SK-N-SH (cell line): ENCODE measurements around the gene ELMOD2. TPM values are rescaled to one million over a fixed set of nuclear protein-coding genes. Genes with fewer than 3 reads are reported as not detected.

ENCODE experiments used
- CTCF ChIA-PET: fragments of 300-600, 350-600 bp; formaldehyde crosslinking; extraction: SDS; loops from one replicate; lab custom pipeline; 2021; lab: Yijun Ruan, JAX
- POLR2A ChIA-PET: fragments of 350-600 bp; sonication (Branson Sonifier 250); formaldehyde crosslinking; extraction: SDS; loops from one replicate; lab custom pipeline; 2020; ENCODE audit warnings: antibody characterized with exemption, inconsistent platforms; lab: Yijun Ruan, JAX
- DNase-seq: peaks from one replicate; pipeline ENCODE4 v3.0.0; 2012
- H2AFZ ChIP-seq: fragments of 200-600 bp; sonication (generic); 2 replicates; pipeline ENCODE4 v1.8.1; 2016; ENCODE audit warnings: antibody characterized with exemption, mild to moderate bottlenecking, low read depth
- H3F3A ChIP-seq: fragments of 200-600 bp; sonication (generic); replicated peaks from 2 replicates; pipeline ENCODE3; 2016; ENCODE audit warnings: antibody characterized with exemption, mild to moderate bottlenecking; ENCODE audit not compliant: insufficient read depth
- H3K27ac ChIP-seq, 2 experiments: fragments of 200-500 bp in 1 of 2; fragments of 200-600 bp in 1 of 2; sonication (Bioruptor generic) in 1 of 2; sonication (generic), shearing (Covaris generic) in 1 of 2; 2 replicates each; pipeline versions ENCODE4 v1.5.1 to v1.6.1; 2014 to 2016; ENCODE audit warnings: low read depth in 2 of 2, inconsistent platforms in 1 of 2, low read length in 1 of 2, mild to moderate bottlenecking in 1 of 2, mixed read lengths in 1 of 2
- H3K27me3 ChIP-seq: fragments of 200-600 bp; sonication (generic), shearing (Covaris generic); 2 replicates; pipeline ENCODE4 v1.6.1; 2016; ENCODE audit warnings: mixed run types; ENCODE audit not compliant: insufficient read depth
- H3K36me3 ChIP-seq, 2 experiments: fragments of 200-500 bp in 1 of 2; fragments of 200-600 bp in 1 of 2; sonication (Bioruptor generic) in 1 of 2; sonication (generic) in 1 of 2; replicated peaks in 1 of 2; 2 replicates each; pipeline versions ENCODE3 to v1.5.1; 2014 to 2016; ENCODE audit warnings: low read length in 1 of 2, mild to moderate bottlenecking in 1 of 2; ENCODE audit not compliant: insufficient read depth in 2 of 2, control insufficient read depth in 1 of 2
- H3K4me1 ChIP-seq, 2 experiments: fragments of 200-500 bp in 1 of 2; fragments of 200-600 bp in 1 of 2; sonication (Bioruptor generic) in 1 of 2; sonication (generic), shearing (Covaris generic) in 1 of 2; 2 replicates each; pipeline versions ENCODE4 v1.5.1 to v1.6.1; 2014 to 2016; ENCODE audit warnings: low read depth in 1 of 2, low read length in 1 of 2, mixed run types in 1 of 2; ENCODE audit not compliant: insufficient read depth in 2 of 2, control insufficient read depth in 1 of 2
- H3K4me2 ChIP-seq: fragments of 200-600 bp; sonication (generic), shearing (Covaris generic); 2 replicates; pipeline ENCODE4 v1.6.1; 2017; ENCODE audit warnings: mixed run types
- H3K4me3 ChIP-seq, 2 experiments: fragments of 200-500 bp in 1 of 2; fragments of 200-600 bp in 1 of 2; sonication (Bioruptor generic) in 1 of 2; sonication (generic), shearing (Covaris generic) in 1 of 2; 2 replicates each; pipeline versions ENCODE4 v1.5.1 to v1.8.1; 2014 to 2016; ENCODE audit warnings: low read depth in 2 of 2, inconsistent platforms in 1 of 2, low read length in 1 of 2, mild to moderate bottlenecking in 1 of 2, mixed read lengths in 1 of 2, moderate library complexity in 1 of 2
- H3K79me2 ChIP-seq: fragments of 200-600 bp; sonication (generic); 2 replicates; pipeline ENCODE4 v1.8.1; 2017; ENCODE audit warnings: mild to moderate bottlenecking; ENCODE audit not compliant: insufficient read depth
- H3K9ac ChIP-seq: fragments of 200-600 bp; sonication (generic); 2 replicates; pipeline ENCODE4 v1.6.1; 2017; ENCODE audit warnings: mixed run types
- H3K9me2 ChIP-seq: fragments of 200-600 bp; sonication (generic); 2 replicates; pipeline ENCODE4 v1.6.1; 2017; ENCODE audit warnings: mixed run types
- H3K9me3 ChIP-seq: fragments of 200-600 bp; sonication (generic); 2 replicates; pipeline ENCODE4 v1.6.1; 2017; ENCODE audit warnings: mixed run types, mild to moderate bottlenecking, moderate library complexity
- H4K20me1 ChIP-seq: fragments of 200-600 bp; sonication (generic); 2 replicates; pipeline ENCODE4 v1.6.1; 2017; ENCODE audit warnings: mild to moderate bottlenecking, mixed run types; ENCODE audit not compliant: insufficient read depth
- ELF1 ChIP-seq: IDR thresholded peaks from 2 replicates; pipeline ENCODE4 v1.4.0; 2012
- FOSL2 ChIP-seq: IDR thresholded peaks from 2 replicates; pipeline ENCODE4 v1.4.0; 2012; ENCODE audit warnings: low read depth, mild to moderate bottlenecking, moderate library complexity, borderline replicate concordance
- GATA2 ChIP-seq: sonication (generic); formaldehyde crosslinking; IDR thresholded peaks from 2 replicates; pipeline ENCODE4 v1.5.0; 2020; ENCODE audit warnings: mild to moderate bottlenecking, missing genetic modification reagents
- JUND ChIP-seq: IDR thresholded peaks from 2 replicates; pipeline ENCODE4 v1.4.0; 2012
- MEF2A ChIP-seq: IDR thresholded peaks from 2 replicates; pipeline ENCODE4 v1.4.0; 2012; ENCODE audit warnings: low read depth, borderline replicate concordance
- POLR2AphosphoS5 ChIP-seq: IDR thresholded peaks from 2 replicates; pipeline ENCODE4 v1.6.1; 2012; ENCODE audit warnings: low read depth, low read length
- RCOR1 ChIP-seq: fragments of 150-350 bp; IDR thresholded peaks from 2 replicates; pipeline ENCODE4 v1.6.1; 2017; ENCODE audit warnings: antibody characterized with exemption, low read length
- TCF12 ChIP-seq: IDR thresholded peaks from 2 replicates; pipeline ENCODE4 v1.4.0; 2012
- WGBS: methylation state at CpG from one replicate; pipeline ENCODE4 v1.1.6; 2017; ENCODE audit warnings: low lambda C conversion rate; 5-methylcytosine and 5-hydroxymethylcytosine counted together
- polyA plus RNA-seq, 3 experiments: library from polyadenylated mRNA; depleted of rRNA; stranded (reverse); fragments of >200 nt; gene quantifications; 2 replicates each; pipeline ENCODE4 v1.2.3, GENCODE V29; 2012
- TF ChIP-seq, protein P1 (sequence below): fragments of 150-350 bp; IDR thresholded peaks from 2 replicates; pipeline ENCODE4 v1.6.1; 2017; ENCODE audit warnings: antibody characterized with exemption, low read length, low read depth, borderline replicate concordance
- TF ChIP-seq, protein P2 (sequence below): IDR thresholded peaks from 2 replicates; pipeline ENCODE4 v1.4.0; 2012; ENCODE audit warnings: low read depth, borderline replicate concordance
- TF ChIP-seq, protein P3 (sequence below): IDR thresholded peaks from 2 replicates; pipeline ENCODE4 v1.6.1; 2012; ENCODE audit warnings: mild to moderate bottlenecking, low read depth, low read length, moderate library complexity
- TF ChIP-seq, protein P4 (sequence below): fragments of 200-600 bp; sonication (generic); IDR thresholded peaks from 2 replicates; pipeline ENCODE4 v1.6.1; 2017; ENCODE audit warnings: antibody characterized with exemption, mild to moderate bottlenecking, moderate library complexity
- TF ChIP-seq, protein P5 (sequence below): fragments of 150-350 bp; IDR thresholded peaks from 2 replicates; pipeline ENCODE4 v1.6.1; 2016; ENCODE audit warnings: mild to moderate bottlenecking, low read depth, low read length

The ELMOD2 gene
- polyA plus RNA-seq, 1 of the 3 experiments (the other 2 are of a cell fraction), result 5.0 TPM

DNA sequence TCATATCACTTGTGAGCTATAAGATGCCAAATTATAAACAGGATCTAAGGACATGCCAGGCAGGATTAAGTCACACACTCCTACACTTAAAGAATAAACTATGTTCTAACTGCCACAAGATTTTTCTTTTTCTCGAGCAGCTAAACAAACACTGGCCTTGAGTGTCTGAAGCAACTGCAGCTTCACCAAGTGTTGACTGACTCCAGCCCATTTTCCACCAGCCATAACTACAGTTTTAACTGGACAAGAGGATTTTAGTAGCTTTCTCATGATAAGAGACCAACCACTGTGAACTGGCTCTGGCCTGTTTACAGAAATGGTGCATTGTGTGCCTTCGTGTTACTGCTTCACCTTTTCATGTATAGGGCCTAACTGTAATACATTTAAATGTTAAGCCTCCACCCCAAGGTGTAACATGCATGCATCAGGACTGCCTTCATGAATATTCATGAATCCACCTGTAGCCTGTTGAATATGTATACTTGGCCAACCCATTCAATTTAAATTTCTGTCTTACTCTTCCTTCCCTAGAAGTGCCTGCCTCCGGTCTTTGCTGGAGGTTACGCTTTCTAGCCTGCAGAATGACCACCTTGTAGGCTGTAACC is 34.0 kb downstream of the ELMOD2 start:
- WGBS, result 93% methylated on average over 4 of the region's 4 CpGs
- H3K79me2 ChIP-seq, result no peaks in the 10 kb centered on the region
- 0 out of 2 replicates have a peak, but pooled peaks cover 3% of the 10 kb centered on the region for H3K9me2 ChIP-seq
- no peaks in the 10 kb centered on the region for H3F3A ChIP-seq
- POLR2A ChIA-PET, result no interaction called here
- no peak overlapping the region for H2AFZ ChIP-seq
- peaks cover 11 to 15% of the 10 kb centered on the region in 2 experiments for H3K36me3 ChIP-seq
- CTCF ChIA-PET, result interaction anchor here (1.6 kb wide), 1 partner anchor 35 kb away, joined by 3 read pairs; no protein-coding TSS in a partner anchor
- no peaks in the 10 kb centered on the region for H3K27me3 ChIP-seq
- no peak overlapping the region for H3K4me3 ChIP-seq
- TF ChIP-seq FOSL2 (no peak), TCF12 (no peak), RCOR1 (no peak), POLR2AphosphoS5 (no peak), ELF1 (no peak), MEF2A (no peak), GATA2 (CRISPR knock-in tag) (no peak), JUND (no peak)
- TF ChIP-seq, protein P1, sequence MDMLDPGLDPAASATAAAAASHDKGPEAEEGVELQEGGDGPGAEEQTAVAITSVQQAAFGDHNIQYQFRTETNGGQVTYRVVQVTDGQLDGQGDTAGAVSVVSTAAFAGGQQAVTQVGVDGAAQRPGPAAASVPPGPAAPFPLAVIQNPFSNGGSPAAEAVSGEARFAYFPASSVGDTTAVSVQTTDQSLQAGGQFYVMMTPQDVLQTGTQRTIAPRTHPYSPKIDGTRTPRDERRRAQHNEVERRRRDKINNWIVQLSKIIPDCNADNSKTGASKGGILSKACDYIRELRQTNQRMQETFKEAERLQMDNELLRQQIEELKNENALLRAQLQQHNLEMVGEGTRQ, result no peak
- TF ChIP-seq, protein P2, sequence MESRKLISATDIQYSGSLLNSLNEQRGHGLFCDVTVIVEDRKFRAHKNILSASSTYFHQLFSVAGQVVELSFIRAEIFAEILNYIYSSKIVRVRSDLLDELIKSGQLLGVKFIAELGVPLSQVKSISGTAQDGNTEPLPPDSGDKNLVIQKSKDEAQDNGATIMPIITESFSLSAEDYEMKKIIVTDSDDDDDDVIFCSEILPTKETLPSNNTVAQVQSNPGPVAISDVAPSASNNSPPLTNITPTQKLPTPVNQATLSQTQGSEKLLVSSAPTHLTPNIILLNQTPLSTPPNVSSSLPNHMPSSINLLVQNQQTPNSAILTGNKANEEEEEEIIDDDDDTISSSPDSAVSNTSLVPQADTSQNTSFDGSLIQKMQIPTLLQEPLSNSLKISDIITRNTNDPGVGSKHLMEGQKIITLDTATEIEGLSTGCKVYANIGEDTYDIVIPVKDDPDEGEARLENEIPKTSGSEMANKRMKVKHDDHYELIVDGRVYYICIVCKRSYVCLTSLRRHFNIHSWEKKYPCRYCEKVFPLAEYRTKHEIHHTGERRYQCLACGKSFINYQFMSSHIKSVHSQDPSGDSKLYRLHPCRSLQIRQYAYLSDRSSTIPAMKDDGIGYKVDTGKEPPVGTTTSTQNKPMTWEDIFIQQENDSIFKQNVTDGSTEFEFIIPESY, result no peak
- TF ChIP-seq, protein P3, sequence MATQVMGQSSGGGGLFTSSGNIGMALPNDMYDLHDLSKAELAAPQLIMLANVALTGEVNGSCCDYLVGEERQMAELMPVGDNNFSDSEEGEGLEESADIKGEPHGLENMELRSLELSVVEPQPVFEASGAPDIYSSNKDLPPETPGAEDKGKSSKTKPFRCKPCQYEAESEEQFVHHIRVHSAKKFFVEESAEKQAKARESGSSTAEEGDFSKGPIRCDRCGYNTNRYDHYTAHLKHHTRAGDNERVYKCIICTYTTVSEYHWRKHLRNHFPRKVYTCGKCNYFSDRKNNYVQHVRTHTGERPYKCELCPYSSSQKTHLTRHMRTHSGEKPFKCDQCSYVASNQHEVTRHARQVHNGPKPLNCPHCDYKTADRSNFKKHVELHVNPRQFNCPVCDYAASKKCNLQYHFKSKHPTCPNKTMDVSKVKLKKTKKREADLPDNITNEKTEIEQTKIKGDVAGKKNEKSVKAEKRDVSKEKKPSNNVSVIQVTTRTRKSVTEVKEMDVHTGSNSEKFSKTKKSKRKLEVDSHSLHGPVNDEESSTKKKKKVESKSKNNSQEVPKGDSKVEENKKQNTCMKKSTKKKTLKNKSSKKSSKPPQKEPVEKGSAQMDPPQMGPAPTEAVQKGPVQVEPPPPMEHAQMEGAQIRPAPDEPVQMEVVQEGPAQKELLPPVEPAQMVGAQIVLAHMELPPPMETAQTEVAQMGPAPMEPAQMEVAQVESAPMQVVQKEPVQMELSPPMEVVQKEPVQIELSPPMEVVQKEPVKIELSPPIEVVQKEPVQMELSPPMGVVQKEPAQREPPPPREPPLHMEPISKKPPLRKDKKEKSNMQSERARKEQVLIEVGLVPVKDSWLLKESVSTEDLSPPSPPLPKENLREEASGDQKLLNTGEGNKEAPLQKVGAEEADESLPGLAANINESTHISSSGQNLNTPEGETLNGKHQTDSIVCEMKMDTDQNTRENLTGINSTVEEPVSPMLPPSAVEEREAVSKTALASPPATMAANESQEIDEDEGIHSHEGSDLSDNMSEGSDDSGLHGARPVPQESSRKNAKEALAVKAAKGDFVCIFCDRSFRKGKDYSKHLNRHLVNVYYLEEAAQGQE, result no peak
- TF ChIP-seq, protein P4, sequence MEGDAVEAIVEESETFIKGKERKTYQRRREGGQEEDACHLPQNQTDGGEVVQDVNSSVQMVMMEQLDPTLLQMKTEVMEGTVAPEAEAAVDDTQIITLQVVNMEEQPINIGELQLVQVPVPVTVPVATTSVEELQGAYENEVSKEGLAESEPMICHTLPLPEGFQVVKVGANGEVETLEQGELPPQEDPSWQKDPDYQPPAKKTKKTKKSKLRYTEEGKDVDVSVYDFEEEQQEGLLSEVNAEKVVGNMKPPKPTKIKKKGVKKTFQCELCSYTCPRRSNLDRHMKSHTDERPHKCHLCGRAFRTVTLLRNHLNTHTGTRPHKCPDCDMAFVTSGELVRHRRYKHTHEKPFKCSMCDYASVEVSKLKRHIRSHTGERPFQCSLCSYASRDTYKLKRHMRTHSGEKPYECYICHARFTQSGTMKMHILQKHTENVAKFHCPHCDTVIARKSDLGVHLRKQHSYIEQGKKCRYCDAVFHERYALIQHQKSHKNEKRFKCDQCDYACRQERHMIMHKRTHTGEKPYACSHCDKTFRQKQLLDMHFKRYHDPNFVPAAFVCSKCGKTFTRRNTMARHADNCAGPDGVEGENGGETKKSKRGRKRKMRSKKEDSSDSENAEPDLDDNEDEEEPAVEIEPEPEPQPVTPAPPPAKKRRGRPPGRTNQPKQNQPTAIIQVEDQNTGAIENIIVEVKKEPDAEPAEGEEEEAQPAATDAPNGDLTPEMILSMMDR, result no peak
- TF ChIP-seq, protein P5, sequence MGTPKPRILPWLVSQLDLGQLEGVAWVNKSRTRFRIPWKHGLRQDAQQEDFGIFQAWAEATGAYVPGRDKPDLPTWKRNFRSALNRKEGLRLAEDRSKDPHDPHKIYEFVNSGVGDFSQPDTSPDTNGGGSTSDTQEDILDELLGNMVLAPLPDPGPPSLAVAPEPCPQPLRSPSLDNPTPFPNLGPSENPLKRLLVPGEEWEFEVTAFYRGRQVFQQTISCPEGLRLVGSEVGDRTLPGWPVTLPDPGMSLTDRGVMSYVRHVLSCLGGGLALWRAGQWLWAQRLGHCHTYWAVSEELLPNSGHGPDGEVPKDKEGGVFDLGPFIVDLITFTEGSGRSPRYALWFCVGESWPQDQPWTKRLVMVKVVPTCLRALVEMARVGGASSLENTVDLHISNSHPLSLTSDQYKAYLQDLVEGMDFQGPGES, result no peak
- H3K9ac ChIP-seq, result no peak overlapping the region
- H3K9me3 ChIP-seq, result no peaks in the 10 kb centered on the region
- no peaks in the 10 kb centered on the region for H4K20me1 ChIP-seq
- DNase-seq, result no peak
- H3K4me1 ChIP-seq, result no peaks in the 10 kb centered on the region
- no peak overlapping the region for H3K4me2 ChIP-seq
- H3K27ac ChIP-seq, result no peak overlapping the region
